DMS 273 (cell line): ENCODE results near the gene PKDREJ.
A peak's percentile ranks its signal among the peaks of the same experiment; 100 is the strongest.
"Not testable (repeated sequence)": the region's sequence is repeated elsewhere in the genome, so short reads cannot be mapped to it uniquely, and the experiment has no call there.

Source experiments
- DNase-seq: peaks from one replicate; lab custom pipeline; 2025; ENCODE audit not compliant: unreplicated experiment; lab: John Stamatoyannopoulos, UW

The PKDREJ gene

DNA sequence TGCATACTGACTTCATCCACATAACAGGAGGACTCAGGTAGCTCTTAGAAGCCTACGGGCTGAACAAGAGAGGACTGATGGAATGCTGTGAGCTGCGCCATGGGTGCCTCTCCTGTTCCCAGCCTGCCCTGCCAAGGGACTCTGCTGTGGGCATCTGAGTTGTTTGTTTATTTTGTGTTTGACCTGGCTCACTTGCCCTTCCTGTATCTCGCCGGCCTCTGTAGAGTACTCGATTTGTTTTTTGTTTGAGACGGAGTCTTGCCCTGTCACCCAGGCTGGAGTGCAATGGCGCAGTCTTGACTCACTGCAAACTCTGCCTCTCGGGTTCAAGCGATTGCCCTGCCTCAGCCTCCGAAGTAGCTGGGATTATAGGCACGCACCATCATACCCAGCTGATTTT is 6.4 kb upstream of the PKDREJ start:
- no peak for DNase-seq

DNA sequence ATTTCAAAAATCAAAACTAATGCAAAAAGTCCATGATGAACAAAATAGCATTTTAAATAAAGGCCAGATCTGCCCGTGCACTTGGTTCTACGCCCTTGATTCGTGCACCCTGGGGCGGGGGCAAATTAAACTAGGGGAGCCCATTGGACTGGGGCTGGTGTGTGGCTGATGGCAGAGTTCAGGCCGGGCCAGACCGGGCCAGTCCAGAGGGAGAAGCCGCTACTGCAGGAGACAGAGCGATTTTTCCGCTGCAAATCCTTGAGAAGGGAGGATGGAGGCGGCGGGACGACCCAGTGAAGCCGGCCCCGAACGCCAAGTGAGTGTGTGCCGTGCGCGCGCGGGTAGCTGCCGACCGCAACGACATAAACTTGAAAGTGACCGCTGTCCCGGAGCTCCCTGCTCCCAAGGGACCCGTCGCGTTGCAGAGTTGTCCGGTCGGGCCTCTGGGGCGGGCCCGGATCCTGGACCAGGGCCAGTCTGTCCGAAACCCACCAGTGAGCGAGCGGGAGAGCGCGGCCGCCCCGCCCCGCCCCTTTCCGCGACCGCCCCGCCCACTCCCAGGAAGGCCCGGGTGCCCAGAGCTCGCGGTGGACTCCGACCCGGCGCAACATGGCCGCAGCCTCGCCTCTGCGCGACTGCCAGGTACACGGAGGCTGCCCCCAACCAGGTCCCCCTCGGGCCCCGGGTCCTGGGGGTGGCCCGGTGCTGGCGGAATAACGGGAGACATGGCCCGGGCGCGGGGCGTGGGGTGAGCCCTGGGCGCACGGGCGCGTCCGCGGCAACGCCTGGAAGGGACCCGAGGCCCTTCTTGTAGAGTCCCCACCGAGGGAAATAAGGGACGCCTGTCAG is 4.5 kb upstream of the PKDREJ start, which contains the start of gene TTC38:
Gene TTC38 (plus strand): TSS at position 578 of the 849 bp plus-strand sequence. CDS start 32 bp downstream, at position 610.
- peak; percentile 82 for DNase-seq

GRCh38 chr22:46265627-46266026 is 2.5 kb upstream of the PKDREJ start:
- DNase-seq: not testable (repeated sequence)

- not testable (repeated sequence) for DNase-seq
Measured at GRCh38 chr22:46264520-46264919, 1.4 kb upstream of the PKDREJ start.

DNA sequence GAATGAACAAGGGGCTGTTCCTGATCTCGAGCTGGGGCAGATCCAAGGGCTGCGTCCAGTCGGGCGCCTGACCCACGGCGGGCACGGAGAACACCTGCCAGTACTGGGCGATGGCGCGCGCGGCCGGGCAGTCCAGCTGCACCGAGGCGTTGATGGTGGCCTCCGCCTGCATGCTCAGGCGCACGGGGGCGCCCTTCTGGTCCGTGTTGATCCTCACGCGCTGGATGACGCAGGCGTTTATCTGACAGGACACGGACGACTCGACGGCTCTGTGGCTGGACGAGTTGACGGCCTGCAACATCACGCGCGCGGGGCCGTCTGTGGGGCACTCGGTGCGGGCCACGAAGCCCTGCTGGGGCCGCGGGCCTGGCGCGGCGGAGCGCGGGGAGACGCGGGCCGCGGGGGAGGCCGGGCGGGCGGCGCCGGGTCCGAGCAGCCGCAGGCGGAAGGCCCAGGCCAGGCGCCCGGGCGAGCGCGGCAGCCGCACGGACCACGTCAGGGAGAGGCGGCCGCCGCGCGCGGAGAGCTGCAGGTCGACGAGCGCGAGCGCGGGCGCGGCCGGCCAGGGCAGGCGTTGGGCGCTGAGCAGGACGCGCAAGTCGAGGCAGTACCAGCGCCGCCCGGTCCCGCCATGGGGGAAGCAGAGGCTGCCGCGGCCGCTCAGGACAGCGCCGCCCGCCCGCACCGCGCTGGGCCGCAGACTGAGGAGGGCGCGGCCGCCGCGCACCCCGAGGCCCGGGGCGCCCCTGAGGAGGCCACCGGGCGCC is 511 bp downstream of the PKDREJ start:
- peak; percentile 56 for DNase-seq

- no peak for DNase-seq
Measured at GRCh38 chr22:46260038-46260437, 3.1 kb downstream of the PKDREJ start.

DNA sequence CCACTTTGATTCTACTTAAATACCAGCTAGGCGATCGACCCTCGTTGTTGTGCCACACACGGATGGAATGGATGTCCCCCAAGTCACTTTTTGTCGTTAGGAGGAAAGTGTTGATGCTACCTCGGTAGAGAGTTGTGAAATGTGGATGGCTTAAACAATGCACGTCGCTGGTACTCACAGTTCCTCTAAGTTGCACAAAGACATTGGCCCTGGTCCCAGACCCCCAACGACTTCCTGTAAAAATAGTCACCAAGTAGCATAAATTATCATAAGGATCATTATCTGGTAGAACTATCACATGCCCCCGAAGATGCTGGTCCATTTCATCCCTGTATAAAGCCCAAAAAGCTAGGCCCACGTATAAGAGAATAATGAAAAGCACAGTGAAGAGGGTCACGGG is 3.8 kb downstream of the PKDREJ start:
- no peak for DNase-seq

DNA sequence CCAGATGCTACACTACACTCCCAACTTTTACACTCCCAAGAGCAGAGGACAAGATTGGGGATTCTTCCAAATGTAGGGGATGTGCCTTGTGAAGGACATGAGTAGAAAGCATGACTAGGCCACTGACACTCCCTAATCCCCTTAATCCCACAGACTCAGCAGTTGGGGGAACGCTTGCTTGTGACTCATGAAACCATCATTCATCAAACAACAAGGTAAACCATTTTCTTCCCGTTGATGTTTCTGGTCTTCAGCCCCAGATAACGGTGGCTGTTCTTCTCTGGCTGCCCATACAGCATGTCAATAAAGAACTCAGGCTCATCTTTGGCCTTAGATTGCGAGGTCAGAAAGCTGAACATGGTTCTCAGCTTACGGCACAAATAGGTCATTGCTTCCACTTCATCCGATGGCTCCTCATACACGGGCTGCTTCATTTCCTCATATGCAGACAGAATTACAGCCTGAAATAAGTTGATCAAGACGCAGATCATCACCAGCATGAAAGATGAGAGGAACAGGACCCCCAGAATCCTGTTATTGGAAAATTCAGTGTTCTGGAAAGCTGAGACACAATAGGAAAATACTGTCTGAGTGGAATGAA is 6.7 kb downstream of the PKDREJ start:
- DNase-seq: no peak

- DNase-seq: no peak
Measured at GRCh38 chr22:46251816-46252380, 11.2 kb downstream of the PKDREJ start.

GRCh38 chr22:46251266-46251665 is 11.9 kb downstream of the PKDREJ start:
- DNase-seq: no peak

GRCh38 chr22:46250783-46251125 is 12.4 kb downstream of the PKDREJ start:
- DNase-seq: no peak

DNA sequence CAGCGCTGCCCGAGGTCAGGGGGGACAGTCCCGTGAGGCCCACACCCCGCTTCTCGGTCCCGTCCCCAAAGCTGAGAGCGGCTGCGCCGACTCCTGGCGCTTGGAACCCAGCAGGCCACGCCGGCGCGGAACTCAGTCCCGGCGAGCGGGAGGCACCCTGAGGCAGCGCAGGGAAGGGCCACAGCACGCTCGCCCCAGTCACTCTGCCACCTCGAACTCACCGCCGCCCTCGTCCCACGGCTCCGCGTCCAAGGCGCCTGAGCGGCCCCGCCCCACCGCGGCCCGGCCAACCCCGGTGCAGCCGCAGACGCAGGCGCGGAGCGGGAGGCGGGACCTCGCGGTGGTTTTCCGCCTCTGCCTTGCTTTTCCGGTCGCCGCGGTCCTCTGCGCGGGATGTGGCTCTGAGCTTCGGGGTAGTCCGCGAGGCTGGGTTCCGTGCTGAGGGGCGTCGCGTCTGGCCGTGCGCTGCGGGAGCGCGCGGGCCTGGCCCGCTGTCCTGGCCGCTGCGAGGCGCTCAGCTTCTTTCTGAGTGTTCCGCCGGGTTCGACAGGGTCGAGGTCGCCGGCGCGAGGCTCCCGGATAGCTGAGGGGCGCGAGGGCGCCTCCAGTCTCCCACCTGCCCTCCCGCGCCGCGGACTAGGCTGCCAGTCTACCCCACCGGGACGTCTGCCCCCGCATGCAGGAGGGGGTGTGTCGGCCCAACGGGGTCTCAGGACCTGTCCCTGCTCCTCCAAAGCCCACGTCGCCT is 12.9 kb downstream of the PKDREJ start, which contains the start of gene CDPF1:
Gene CDPF1 (minus strand): TSS at position 259 of the 748 bp plus-strand sequence. CDS start 2,009 bp downstream, outside the sequence.
- peak; percentile 89 for DNase-seq

GRCh38 chr22:46247443-46247975 is 15.6 kb downstream of the PKDREJ start:
- no peak for DNase-seq

DNA sequence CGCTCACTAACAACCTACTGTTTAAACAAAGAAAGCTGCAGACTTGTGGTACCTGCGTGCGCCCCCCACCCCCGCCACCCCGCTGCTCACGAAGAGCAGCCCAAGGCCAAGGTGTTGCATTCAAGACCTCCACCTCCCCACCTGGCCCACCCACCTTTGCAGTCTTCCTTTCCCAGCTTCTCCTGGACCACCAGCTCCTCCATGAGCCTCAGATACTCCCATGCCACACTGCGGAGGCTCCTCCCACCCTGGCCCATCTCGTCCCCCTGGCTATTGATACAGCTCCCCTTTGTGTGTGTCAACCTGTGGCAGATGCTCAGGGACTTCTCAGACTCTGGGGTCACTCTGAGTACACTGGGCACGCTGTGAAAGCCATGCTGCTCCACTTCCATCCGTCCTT is 17.0 kb downstream of the PKDREJ start:
- DNase-seq: no peak

- no peak for DNase-seq
Measured at GRCh38 chr22:46245511-46245910, 17.6 kb downstream of the PKDREJ start.

DNA sequence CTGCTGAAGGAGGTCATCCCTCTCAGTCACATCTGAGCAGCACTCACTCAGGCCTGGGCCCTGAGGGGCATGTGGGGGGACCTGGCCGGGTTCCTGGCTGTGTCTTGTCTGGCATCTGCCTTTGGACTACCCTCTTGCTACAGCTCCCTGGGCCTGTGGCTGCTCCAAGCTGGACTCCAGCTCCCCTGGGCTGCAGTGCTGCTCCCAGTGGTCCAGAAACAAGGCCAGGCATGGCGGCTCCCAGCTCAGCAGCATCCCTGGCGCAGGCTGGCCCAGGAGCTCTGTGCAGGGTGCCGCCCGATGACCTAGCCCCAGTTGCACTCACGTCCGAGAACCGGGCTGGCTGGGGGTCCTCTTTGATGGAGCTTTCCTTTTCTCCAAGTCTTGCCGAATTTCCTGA is 18.4 kb downstream of the PKDREJ start:
- DNase-seq: no peak

- no peak for DNase-seq
Measured at GRCh38 chr22:46242076-46242475, 21.1 kb downstream of the PKDREJ start.

DNA sequence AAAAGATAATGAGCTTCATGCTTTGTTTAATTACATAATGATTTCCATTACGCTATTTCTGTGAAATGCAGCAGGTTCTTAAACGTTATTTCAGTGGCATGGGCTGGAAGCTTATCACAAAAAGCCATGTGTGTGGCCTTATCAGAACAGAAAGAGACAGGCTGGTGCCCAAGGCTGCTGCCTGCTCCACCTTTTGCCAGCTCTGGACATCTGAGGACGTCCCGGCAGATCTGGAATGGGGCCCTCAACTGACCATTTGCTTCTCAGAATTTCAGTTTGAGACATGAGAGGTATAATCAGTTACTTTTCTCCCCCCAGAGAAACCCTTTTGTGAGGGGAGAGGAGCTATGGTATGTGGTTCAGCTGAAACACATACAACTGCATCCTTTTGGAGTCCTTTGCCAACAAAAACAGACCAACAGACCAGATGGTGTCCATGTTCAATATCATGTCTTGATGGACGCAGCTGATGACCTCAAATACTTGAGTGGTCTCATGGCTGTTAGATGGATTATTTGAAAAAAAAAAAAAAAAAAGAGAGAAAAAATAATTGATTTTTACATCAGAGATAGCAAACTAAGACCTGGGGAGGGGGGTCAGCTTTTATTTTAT is 21.6 kb downstream of the PKDREJ start:
- no peak for DNase-seq

DNA sequence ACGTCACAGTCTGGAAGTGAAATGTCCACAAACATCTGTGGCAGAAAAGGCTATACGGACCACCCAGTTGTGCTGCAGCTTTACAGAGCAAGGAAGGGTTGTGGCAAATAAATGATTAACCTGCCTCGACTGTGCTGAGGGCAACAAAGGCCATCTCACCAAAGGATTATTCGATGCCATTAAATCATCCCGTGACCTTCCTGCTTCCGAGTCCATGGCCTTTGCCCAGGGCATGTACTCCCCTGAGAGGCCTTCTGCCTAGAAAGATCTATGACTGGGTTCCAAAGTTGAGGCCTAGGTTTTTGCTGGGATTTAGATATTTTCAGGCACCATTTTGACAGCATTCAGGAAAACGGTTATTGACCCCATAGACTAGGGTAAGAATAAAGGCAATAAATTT is 22.2 kb downstream of the PKDREJ start:
- DNase-seq: no peak

GRCh38 chr22:46240506-46240905 is 22.6 kb downstream of the PKDREJ start:
- no peak for DNase-seq
